Ishikawa (cell line): ENCODE data around the gene MYH16.

Experiments used
- CEBPB ChIP-seq: IDR thresholded peaks from 2 replicates; pipeline ENCODE4 v1.6.1; 2012
- CREB1 ChIP-seq: IDR thresholded peaks from 2 replicates; pipeline ENCODE4 v1.6.1; 2012; ENCODE audit warnings: low read depth
- EGR1 ChIP-seq: IDR thresholded peaks from 2 replicates; pipeline ENCODE4 v1.6.1; 2012
- EP300 ChIP-seq: IDR thresholded peaks from 2 replicates; pipeline ENCODE4 v1.6.1; 2012; ENCODE audit warnings: borderline replicate concordance
- FOXM1 ChIP-seq: IDR thresholded peaks from 2 replicates; pipeline ENCODE4 v1.6.1; 2012; ENCODE audit warnings: low read depth, borderline replicate concordance
- MAX ChIP-seq: IDR thresholded peaks from 2 replicates; pipeline ENCODE4 v1.6.1; 2012
- NFIC ChIP-seq: IDR thresholded peaks from 2 replicates; pipeline ENCODE4 v1.6.1; 2012
- RAD21 ChIP-seq: IDR thresholded peaks from 2 replicates; pipeline ENCODE4 v1.6.1; 2012; ENCODE audit warnings: low read depth
- REST ChIP-seq: IDR thresholded peaks from 2 replicates; pipeline ENCODE4 v1.6.1; 2012; ENCODE audit warnings: low read depth, mild to moderate bottlenecking
- TAF1 ChIP-seq: IDR thresholded peaks from 2 replicates; pipeline ENCODE4 v1.6.1; 2012; ENCODE audit warnings: low read depth, mild to moderate bottlenecking
- TCF12 ChIP-seq: IDR thresholded peaks from 2 replicates; pipeline ENCODE4 v1.6.1; 2012; ENCODE audit warnings: low read depth
- TEAD4 ChIP-seq: IDR thresholded peaks from 2 replicates; pipeline ENCODE4 v1.6.1; 2012
- USF1 ChIP-seq: IDR thresholded peaks from 2 replicates; pipeline ENCODE4 v1.6.1; 2012
- YY1 ChIP-seq: IDR thresholded peaks from 2 replicates; pipeline ENCODE4 v1.6.1; 2012; ENCODE audit warnings: low read depth
- ZBTB7A ChIP-seq: IDR thresholded peaks from 2 replicates; pipeline ENCODE4 v1.6.1; 2012; ENCODE audit warnings: low read depth

MYH16 gene

GRCh38 chr7:99340659-99341058 lies 68.0 kb downstream of the MYH16 start:
- no peak for TF ChIP-seq MAX

DNA sequence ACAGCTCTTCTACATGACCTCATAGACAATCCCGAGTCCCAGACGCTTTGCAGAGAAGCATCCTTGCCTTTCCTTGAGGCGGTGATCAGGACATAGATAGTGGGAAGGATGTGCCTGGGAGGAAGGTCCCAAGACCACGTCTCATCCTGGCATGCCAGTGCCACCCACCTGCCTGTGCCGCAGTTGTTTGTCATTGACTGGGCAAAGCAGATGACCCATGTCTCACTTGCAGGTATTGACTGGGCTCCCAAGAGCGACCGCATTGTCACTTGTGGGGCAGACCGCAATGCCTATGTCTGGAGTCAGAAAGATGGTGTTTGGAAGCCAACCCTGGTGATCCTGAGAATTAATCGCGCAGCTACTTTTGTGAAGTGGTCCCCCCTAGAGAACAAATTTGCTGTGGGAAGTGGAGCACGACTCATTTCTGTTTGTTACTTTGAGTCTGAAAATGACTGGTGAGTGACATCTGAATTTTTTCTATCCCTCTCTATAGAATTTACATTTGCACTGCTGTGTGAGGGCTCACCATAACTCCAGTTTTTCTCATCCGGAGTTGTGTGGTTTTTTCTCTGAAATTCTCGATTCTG lies 71.5 kb downstream of the MYH16 start:
- TF ChIP-seq USF1, result no peak
- TF ChIP-seq YY1, result no peak
- no peak for TF ChIP-seq EP300
- no peak for TF ChIP-seq TCF12
- TF ChIP-seq CREB1, result no peak
- TF ChIP-seq CEBPB, result no peak
- no peak for TF ChIP-seq ZBTB7A
- TF ChIP-seq NFIC, result no peak
- no peak for TF ChIP-seq EGR1
- no peak for TF ChIP-seq MAX

GRCh38 chr7:99352247-99352646 lies 79.6 kb downstream of the MYH16 start:
- TF ChIP-seq USF1 (no peak), ZBTB7A (no peak), MAX (no peak), TCF12 (no peak), REST (no peak), TEAD4 (no peak), EP300 (no peak), RAD21 (no peak), CREB1 (no peak), CEBPB (no peak), NFIC (no peak), YY1 (no peak), TAF1 (no peak), EGR1 (no peak), FOXM1 (no peak)

GRCh38 chr7:99355098-99355497 lies 82.5 kb downstream of the MYH16 start:
- TF ChIP-seq RAD21, result no peak
- no peak for TF ChIP-seq TEAD4
- TF ChIP-seq TAF1, result no peak
- TF ChIP-seq YY1, result no peak
- TF ChIP-seq ZBTB7A, result no peak
- TF ChIP-seq FOXM1, result no peak
- no peak for TF ChIP-seq MAX
- TF ChIP-seq CREB1, result no peak
- TF ChIP-seq CEBPB, result no peak
- no peak for TF ChIP-seq USF1
- TF ChIP-seq TCF12, result no peak
- no peak for TF ChIP-seq EGR1

DNA sequence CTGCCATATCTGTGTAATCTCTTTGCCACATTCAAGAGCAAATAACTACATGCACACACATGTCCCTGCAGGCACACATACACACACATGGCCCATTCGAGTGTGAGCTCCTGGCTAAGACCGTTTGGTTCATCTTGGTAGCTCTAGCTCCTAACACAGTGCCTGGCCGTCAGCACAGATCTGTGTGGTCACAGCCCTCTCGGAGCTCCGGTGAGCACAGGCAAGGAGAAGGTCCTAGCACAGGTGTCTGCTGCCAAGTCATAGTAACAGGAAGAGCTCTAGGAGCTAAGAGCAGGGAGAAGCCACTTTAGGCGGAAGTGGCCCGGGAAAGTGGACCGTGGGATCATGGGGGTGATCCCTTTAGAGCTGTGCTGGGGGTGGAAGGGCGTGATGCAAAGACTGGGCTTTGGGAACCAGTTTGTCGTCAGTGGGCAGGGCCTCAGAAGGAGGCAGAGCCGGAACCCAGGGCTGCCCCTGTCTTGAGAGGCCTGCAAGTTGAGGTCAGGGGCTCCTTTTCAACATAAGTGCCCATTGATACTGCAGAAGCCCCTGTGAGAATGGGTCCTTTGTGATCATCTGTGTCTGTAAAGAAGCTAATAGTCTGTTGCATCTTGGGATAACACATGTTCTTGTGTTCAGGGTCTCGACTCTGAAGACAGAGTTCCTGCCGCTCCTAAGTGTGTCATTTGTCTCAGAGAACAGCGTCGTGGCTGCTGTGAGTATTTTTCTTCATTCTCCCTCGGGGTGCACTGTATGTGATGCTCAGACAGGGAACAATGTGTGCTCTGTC lies 85.3 kb downstream of the MYH16 start:
- TF ChIP-seq EP300 (no peak), REST (no peak), USF1 (no peak), FOXM1 (no peak), TAF1 (no peak), EGR1 (no peak), YY1 (no peak), TCF12 (no peak), ZBTB7A (no peak), CEBPB (no peak), NFIC (no peak), TEAD4 (no peak), RAD21 (no peak), CREB1 (no peak), MAX (no peak)
